Right lobe of liver (tissue), 6 donors: ENCODE data around the gene FRMPD4. TPM values are rescaled to one million over a fixed set of nuclear protein-coding genes. Genes with fewer than 3 reads are reported as not detected.

Source experiments
- ATAC-seq, 4 donors: fragments of 200-7000 bp; cut with Tn5 transposase; one replicate each; pipeline ENCODE4 v1.9.1; 2020; ENCODE audit warnings: mild to moderate bottlenecking in 4 of 4, moderate library complexity in 4 of 4
- DNase-seq, 3 donors: peaks; one replicate each; pipeline ENCODE4 v3.0.0-alpha.2; 2020
- H3K27ac ChIP-seq, 3 donors: fragments of 200-600 bp; one replicate each; pipeline ENCODE4 v1.8.0; 2022
- H3K27me3 ChIP-seq, 2 donors: fragments of 200-600 bp; one replicate each; pipeline ENCODE4 v1.8.0; 2022
- H3K36me3 ChIP-seq, 4 donors: fragments of 200-600 bp; sonication (generic) in 1 of 4; one replicate each; pipeline versions ENCODE4 v1.5.1 to v1.8.0; 2017 to 2022; ENCODE audit warnings: control low read depth in 1 of 4
- H3K4me1 ChIP-seq, 4 donors: fragments of 200-600 bp; sonication (generic) in 1 of 4; one replicate each; pipeline versions ENCODE4 v1.5.1 to v1.8.0; 2017 to 2022; ENCODE audit warnings: control low read depth in 1 of 4
- H3K4me3 ChIP-seq, 3 donors: fragments of 200-600 bp; one replicate each; pipeline ENCODE4 v1.8.0; 2022
- H3K9me3 ChIP-seq, 4 donors: fragments of 200-600 bp; sonication (generic) in 1 of 4; one replicate each; pipeline versions ENCODE4 v1.5.1 to v1.8.0; 2017 to 2022; ENCODE audit warnings: control low read depth in 1 of 4
- POLR2A ChIP-seq: fragments of 450-650 bp; IDR thresholded peaks from one replicate; pipeline ENCODE4 v1.6.1; 2017; ENCODE audit warnings: antibody characterized with exemption, mild to moderate bottlenecking
- WGBS: methylation state at CpG from one replicate; pipeline ENCODE4 v1.1.6; 2018; ENCODE audit warnings: low coverage, low lambda C conversion rate; ENCODE audit not compliant: insufficient coverage; ENCODE audit errors: missing lambda C conversion rate; 5-methylcytosine and 5-hydroxymethylcytosine counted together
- intact Hi-C, 2 donors: fragments of 100-400 bp; cut with DNase I; formaldehyde crosslinking; loops; one replicate each; pipeline versions ENCODE4 v1.11.2 to v1.14.1; 2022
- total RNA-seq, 6 experiments: library from RNA; depleted of rRNA in 2 of 6; stranded (reverse); fragments of >200 nt in 2 of 6; fragmentation: NEBNext Ultra II Directional in 3 of 6; extraction: Animal tissue kit (Norgen Biotek cat#: 25700) in 3 of 6; gene quantifications; one replicate each; pipeline versions ENCODE4 v1.1.0 to v1.2.4, GENCODE V29; 2016 to 2023
- TF ChIP-seq, protein P1 (sequence below), 4 donors: fragments of 200-600 bp in 3 of 4; fragments of 450-650 bp in 1 of 4; IDR thresholded peaks; one replicate each; pipeline versions ENCODE4 v1.5.1 to v1.8.0; 2016 to 2022; ENCODE audit warnings: antibody characterized with exemption in 4 of 4, mild to moderate bottlenecking in 2 of 4
- donor health status: DM: no; HTN: yes; CAD: no.
- donor health status: DM: no; HTN: no; CAD: no.
- donor health status: DM: no; HTN: no; CAD: no.
- donor health status: DM: no; HTN: yes; CAD: no.
- donor health status: DM: no; HTN: yes; CAD: no.

The FRMPD4 gene
- total RNA-seq, 6 experiments from 2014 or later = 0.05 to 0.12 (median 0.06) TPM; not detected in 3

DNA sequence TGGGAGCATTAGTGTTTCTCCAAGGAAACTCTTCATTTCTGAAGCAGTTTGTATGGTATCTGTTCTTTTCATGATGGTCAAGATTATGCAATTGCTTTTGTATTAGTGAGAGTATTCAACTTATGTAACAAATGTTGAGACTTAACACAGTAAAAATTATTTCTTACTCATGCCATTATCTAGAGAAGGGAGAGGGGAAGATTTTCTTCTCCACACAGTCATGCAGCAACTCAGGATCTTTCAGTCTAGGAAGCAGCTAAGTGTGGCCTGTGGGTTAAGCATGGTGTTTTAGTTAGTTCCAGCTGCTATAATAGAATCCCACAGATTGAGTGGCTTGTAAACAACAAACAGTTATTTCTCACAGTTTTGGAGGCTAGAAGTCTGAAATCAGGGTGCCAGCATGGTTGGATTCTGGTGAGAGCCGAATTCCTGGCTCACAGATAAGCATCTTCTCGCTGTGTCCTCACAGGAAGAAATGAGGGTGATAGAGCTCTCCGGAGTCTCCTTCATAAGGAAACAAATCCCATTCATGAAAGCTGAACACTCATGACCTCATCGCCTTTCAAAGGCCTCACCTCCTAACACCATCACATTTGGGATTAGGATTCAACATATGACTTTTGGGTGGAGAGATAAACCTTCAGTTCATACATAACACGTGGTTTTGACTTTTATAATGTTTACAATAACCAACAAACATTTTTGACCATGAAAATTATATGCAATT lies 101.2 kb downstream of the FRMPD4 start:
- Histone ChIP-seq H3K9me3 (no peaks in the 10 kb centered on the region), H3K4me3 (no peak overlapping the region), H3K4me1 (no peaks in the 10 kb centered on the region), H3K27ac (no peak overlapping the region), H3K27me3 (no peaks in the 10 kb centered on the region), H3K36me3 (no peaks in the 10 kb centered on the region)
- DNase-seq (no peak), ATAC-seq (no peak)
- 37% methylated on average over 3 of the region's 5 CpGs for WGBS
- TF ChIP-seq POLR2A = no peak
- TF ChIP-seq, protein P1, sequence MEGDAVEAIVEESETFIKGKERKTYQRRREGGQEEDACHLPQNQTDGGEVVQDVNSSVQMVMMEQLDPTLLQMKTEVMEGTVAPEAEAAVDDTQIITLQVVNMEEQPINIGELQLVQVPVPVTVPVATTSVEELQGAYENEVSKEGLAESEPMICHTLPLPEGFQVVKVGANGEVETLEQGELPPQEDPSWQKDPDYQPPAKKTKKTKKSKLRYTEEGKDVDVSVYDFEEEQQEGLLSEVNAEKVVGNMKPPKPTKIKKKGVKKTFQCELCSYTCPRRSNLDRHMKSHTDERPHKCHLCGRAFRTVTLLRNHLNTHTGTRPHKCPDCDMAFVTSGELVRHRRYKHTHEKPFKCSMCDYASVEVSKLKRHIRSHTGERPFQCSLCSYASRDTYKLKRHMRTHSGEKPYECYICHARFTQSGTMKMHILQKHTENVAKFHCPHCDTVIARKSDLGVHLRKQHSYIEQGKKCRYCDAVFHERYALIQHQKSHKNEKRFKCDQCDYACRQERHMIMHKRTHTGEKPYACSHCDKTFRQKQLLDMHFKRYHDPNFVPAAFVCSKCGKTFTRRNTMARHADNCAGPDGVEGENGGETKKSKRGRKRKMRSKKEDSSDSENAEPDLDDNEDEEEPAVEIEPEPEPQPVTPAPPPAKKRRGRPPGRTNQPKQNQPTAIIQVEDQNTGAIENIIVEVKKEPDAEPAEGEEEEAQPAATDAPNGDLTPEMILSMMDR (IDR thresholded peaks at IDR 0.05) = no peak
- intact Hi-C loops = no loop called here

- H3K4me1 ChIP-seq = no peaks in the 10 kb centered on the region
- no peaks in the 10 kb centered on the region for H3K9me3 ChIP-seq
- no peak overlapping the region for H3K4me3 ChIP-seq
- ATAC-seq (no peak), DNase-seq (no peak)
- no peaks in the 10 kb centered on the region for H3K36me3 ChIP-seq
- intact Hi-C loops = no loop called here
- 38% methylated on average over 1 of the region's 1 CpG for WGBS
- no peak overlapping the region for H3K27ac ChIP-seq
- no peak for TF ChIP-seq POLR2A
- no peaks in the 10 kb centered on the region for H3K27me3 ChIP-seq
These were observed 102.2 kb downstream of the FRMPD4 start for GRCh38 chrX:12240491-12240890.

GRCh38 chrX:12241026-12241425 lies 102.8 kb downstream of the FRMPD4 start:
- H3K36me3 ChIP-seq = no peaks in the 10 kb centered on the region
- intact Hi-C loops = no loop called here
- no peaks in the 10 kb centered on the region for H3K27me3 ChIP-seq
- no peak overlapping the region for H3K4me3 ChIP-seq
- no peaks in the 10 kb centered on the region for H3K4me1 ChIP-seq
- no peak overlapping the region for H3K27ac ChIP-seq
- no peaks in the 10 kb centered on the region for H3K9me3 ChIP-seq
- no peak for ATAC-seq
- 56% methylated on average over 2 of the region's 2 CpGs for WGBS
- no peak for TF ChIP-seq POLR2A
- TF ChIP-seq, protein P1 (IDR thresholded peaks at IDR 0.05) = no peak
- DNase-seq = no peak

DNA sequence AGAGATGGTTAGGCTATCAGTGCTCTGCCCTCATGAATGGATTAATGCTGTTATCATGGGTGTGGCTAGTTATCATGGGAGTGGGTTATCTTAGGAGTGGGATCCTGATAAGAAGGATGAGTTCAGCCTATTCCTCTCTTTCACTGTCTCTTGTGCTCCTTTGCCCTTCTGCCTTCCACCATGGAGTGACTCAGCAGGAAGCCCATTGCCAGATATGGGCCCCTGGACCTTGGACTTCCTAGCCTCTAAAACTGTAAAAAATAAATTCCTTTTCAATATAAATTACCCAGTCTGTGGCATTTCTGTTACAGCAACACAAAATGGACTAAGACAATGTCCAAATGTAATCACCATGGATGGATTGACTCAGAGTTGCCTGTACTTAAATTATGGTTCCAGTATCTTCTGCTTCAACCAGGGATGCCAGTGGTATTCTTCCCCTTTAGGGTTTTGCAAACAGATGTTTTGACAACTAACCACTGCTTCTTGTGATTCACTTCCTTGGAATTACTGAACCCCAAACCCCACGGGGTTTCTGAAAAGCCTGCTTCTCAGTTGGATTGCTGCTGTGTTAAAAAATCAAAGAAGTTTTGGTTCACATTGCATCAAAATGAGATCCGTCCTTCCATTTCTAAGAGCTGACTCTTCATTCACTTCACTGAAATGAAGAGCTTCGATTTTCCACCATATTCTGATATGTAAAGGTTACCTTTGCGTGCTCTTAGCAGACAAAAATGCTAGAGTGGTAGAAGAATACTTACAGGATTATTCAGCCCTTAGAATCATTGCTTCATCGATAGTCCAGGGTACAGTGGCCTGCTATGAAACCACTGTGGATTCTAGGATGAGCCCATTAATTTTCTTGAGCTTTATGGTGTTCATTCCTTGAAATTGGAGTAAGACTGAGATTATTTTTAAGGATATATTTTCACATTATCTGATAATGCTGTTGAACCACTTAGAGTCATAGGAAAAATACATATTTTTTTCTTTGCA lies 107.7 kb downstream of the FRMPD4 start:
- 38% methylated on average over 5 of the region's 5 CpGs for WGBS
- no peak for ATAC-seq
- Histone ChIP-seq H3K9me3 (no peaks in the 10 kb centered on the region), H3K27ac (no peak overlapping the region), H3K4me1 (no peaks in the 10 kb centered on the region), H3K36me3 (no peaks in the 10 kb centered on the region), H3K4me3 (no peak overlapping the region), H3K27me3 (no peaks in the 10 kb centered on the region)
- TF ChIP-seq, protein P1 (IDR thresholded peaks at IDR 0.05) = no peak
- no peak for TF ChIP-seq POLR2A
- intact Hi-C loops = no loop called here
- DNase-seq = no peak

DNA sequence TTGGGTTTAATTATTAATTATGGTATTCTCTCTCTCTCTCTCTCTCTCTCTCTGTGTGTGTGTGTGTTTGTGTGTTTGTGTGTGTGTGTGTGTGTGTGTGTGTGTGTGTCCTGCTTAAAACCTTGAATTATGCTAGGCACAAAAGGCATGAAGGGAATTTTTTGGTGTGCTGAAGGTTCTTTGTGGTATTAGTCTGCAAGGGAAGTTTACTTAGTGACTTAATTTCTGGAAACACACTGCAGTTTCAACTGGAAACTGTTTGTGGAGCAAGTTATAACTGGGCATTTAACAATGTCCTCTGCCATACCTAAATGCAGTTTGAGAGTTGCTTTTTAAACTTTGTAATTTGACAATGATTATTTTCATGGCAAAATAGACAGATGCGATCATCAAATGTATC lies 111.7 kb downstream of the FRMPD4 start:
- WGBS = 43% methylated on average over 1 of the region's 1 CpG
- H3K27me3 ChIP-seq = no peaks in the 10 kb centered on the region
- no peak for TF ChIP-seq POLR2A
- TF ChIP-seq, protein P1 (IDR thresholded peaks at IDR 0.05) = no peak
- H3K9me3 ChIP-seq = no peaks in the 10 kb centered on the region
- intact Hi-C loops = no loop called here
- no peak overlapping the region for H3K4me3 ChIP-seq
- H3K36me3 ChIP-seq = no peaks in the 10 kb centered on the region
- no peak for ATAC-seq
- no peaks in the 10 kb centered on the region for H3K4me1 ChIP-seq
- no peak for DNase-seq
- H3K27ac ChIP-seq = no peak overlapping the region
